SU-DHL-6 (cell line): ENCODE measurements around the gene CD247.
A peak's percentile ranks its signal among the peaks of the same experiment; 100 is the strongest.

Experiments
- H2AFZ ChIP-seq: fragments of 200-600 bp; sonication (generic); 2 replicates; pipeline ENCODE4 v1.6.1; 2014; ENCODE audit warnings: low read depth, mild to moderate bottlenecking, moderate library complexity, mixed read lengths, antibody characterized with exemption, low read length; ENCODE audit not compliant: severe bottlenecking
- H3F3A ChIP-seq: fragments of 200-600 bp; shearing (Covaris generic); 2 replicates; pipeline ENCODE4 v1.6.0; 2016; ENCODE audit warnings: antibody characterized with exemption, mild to moderate bottlenecking; ENCODE audit not compliant: insufficient read depth
- H3K27ac ChIP-seq: fragments of 200-600 bp; sonication (generic); 2 replicates; pipeline ENCODE4 v1.5.1; 2016; ENCODE audit warnings: low read depth, mild to moderate bottlenecking, low read length, moderate library complexity, mixed read lengths
- H3K27me3 ChIP-seq: fragments of 200-600 bp; sonication (generic), shearing (Covaris generic); 2 replicates; pipeline ENCODE4 v1.6.0; 2014; ENCODE audit warnings: mild to moderate bottlenecking, low read length
- H3K36me3 ChIP-seq: fragments of 200-600 bp; sonication (generic); 2 replicates; pipeline ENCODE4 v1.6.1; 2014; ENCODE audit warnings: mild to moderate bottlenecking, low read length, mixed read lengths
- H3K4me2 ChIP-seq: fragments of 300-600, 200-600 bp; shearing (Covaris generic), sonication (generic); 2 replicates; pipeline ENCODE4 v1.6.0; 2014; ENCODE audit warnings: low read length, low read depth, mild to moderate bottlenecking; ENCODE audit not compliant: poor library complexity, severe bottlenecking
- H3K4me3 ChIP-seq: fragments of 200-600 bp; sonication (generic); 2 replicates; pipeline ENCODE4 v1.5.1; 2014; ENCODE audit warnings: antibody characterized with exemption, low read length, mild to moderate bottlenecking, mixed read lengths; ENCODE audit not compliant: insufficient read depth, poor library complexity, severe bottlenecking
- H3K79me2 ChIP-seq: fragments of 200-600 bp; sonication (generic); 2 replicates; pipeline ENCODE4 v1.6.1; 2014; ENCODE audit warnings: mild to moderate bottlenecking, low read length, moderate library complexity; ENCODE audit not compliant: insufficient read depth
- H3K9ac ChIP-seq: fragments of 200-600 bp; sonication (generic); 2 replicates; pipeline ENCODE4 v1.7.0; 2014; ENCODE audit warnings: mild to moderate bottlenecking, low read length
- H3K9me2 ChIP-seq: fragments of 200-600 bp; sonication (generic); replicated peaks from 2 replicates; pipeline ENCODE4 v1.6.1; 2014; ENCODE audit warnings: low read length; ENCODE audit not compliant: insufficient read depth
- H3K9me3 ChIP-seq: fragments of 200-600 bp; sonication (generic); 2 replicates; pipeline ENCODE4 v1.6.1; 2014; ENCODE audit warnings: low read length, mixed read lengths; ENCODE audit not compliant: insufficient read depth
- H4K20me1 ChIP-seq: fragments of 200-600 bp; sonication (generic); 2 replicates; pipeline ENCODE4 v1.6.1; 2014; ENCODE audit warnings: low read depth, mild to moderate bottlenecking, antibody characterized with exemption, low read length, moderate library complexity, mixed read lengths
- CTCF ChIP-seq: fragments of 200-600 bp; sonication (generic); IDR thresholded peaks from one replicate; pipeline ENCODE4 v1.5.1; 2017; ENCODE audit warnings: antibody characterized with exemption, mild to moderate bottlenecking, low read length, moderate library complexity; ENCODE audit not compliant: insufficient read depth, poor library complexity, severe bottlenecking
- EZH2phosphoT487 ChIP-seq: fragments of 200-600 bp; sonication (generic), shearing (Covaris generic); conservative IDR thresholded peaks from 2 replicates; pipeline ENCODE4 v1.6.1; 2018; ENCODE audit warnings: mild to moderate bottlenecking, antibody characterized with exemption, low read length, moderate library complexity, mixed read lengths

Gene CD247

DNA sequence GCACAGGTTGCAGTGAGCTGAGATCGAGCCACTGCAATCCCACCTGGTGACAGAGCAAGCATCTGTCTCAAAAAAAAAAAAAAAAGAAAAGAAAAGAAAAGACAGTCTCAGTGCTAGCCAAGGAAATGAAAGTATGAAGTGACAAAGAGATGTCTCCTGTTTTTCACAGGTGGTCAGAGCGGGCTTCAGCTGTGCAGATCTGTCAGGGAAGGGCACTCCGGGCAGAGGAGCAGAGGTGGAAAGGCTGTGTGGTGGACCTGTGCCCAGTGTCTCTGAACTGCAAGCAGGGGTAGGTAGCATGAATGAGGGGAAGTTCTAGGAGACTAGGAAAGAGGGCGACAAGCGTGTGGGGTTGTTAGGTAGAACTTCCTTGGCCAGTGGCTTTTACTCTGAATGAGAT lies 67.5 kb downstream of the CD247 start:
- Histone ChIP-seq H3F3A (0 out of 2 replicates have a peak, but pooled peaks cover 3% of the 10 kb centered on the region), H3K9me3 (no peaks in the 10 kb centered on the region), H3K36me3 (no peaks in the 10 kb centered on the region), H3K9me2 (no peaks in the 10 kb centered on the region), H3K27ac (no peak overlapping the region), H4K20me1 (no peaks in the 10 kb centered on the region), H3K4me3 (no peak overlapping the region), H3K9ac (no peak overlapping the region), H3K79me2 (no peaks in the 10 kb centered on the region), H3K27me3 (no peaks in the 10 kb centered on the region), H2AFZ (no peak overlapping the region), H3K4me2 (no peak overlapping the region)
- TF ChIP-seq CTCF (no peak), EZH2phosphoT487 (no peak)

- H3K4me2 ChIP-seq: peak overlapping the region; percentile 12
Measured at GRCh38 chr1:167447521-167448136, 70.7 kb downstream of the CD247 start.

DNA sequence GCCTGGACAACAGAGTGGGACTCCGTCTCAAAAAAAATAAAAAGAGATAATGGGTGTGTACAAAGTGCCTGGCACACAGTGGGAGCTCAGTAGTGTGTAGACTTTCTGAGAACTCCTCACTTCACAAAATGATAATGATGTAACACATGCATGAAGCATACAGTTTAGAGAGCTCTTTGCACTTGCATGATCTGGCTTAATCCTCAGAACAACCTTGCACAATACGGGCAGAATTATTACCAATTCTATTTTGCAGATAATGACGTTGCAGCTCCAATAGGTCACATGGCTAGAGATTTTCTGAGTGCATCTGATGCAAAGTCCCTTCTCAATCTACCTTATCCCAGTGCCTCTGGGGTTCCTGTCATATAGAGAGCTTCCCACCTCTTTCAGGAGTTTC lies 71.4 kb downstream of the CD247 start:
- no peak overlapping the region for H3K4me2 ChIP-seq
- no peaks in the 10 kb centered on the region for H3K36me3 ChIP-seq
- no peak overlapping the region for H2AFZ ChIP-seq
- H3K27ac ChIP-seq: no peak overlapping the region
- H3K9ac ChIP-seq: no peak overlapping the region
- H4K20me1 ChIP-seq: no peaks in the 10 kb centered on the region
- H3K79me2 ChIP-seq: no peaks in the 10 kb centered on the region
- no peak overlapping the region for H3K4me3 ChIP-seq
- H3F3A ChIP-seq: no peaks in the 10 kb centered on the region
- no peaks in the 10 kb centered on the region for H3K27me3 ChIP-seq
- no peaks in the 10 kb centered on the region for H3K9me3 ChIP-seq
- no peak for TF ChIP-seq EZH2phosphoT487
- no peak for TF ChIP-seq CTCF
- H3K9me2 ChIP-seq: no peaks in the 10 kb centered on the region

More at GRCh38 chr1:167447521-167448136, 70.7 kb downstream of the CD247 start:
- H3K27ac ChIP-seq: no peak overlapping the region
- H3K79me2 ChIP-seq: no peaks in the 10 kb centered on the region
- no peaks in the 10 kb centered on the region for H3K9me3 ChIP-seq
- H3K27me3 ChIP-seq: no peaks in the 10 kb centered on the region
- H3K9me2 ChIP-seq: no peaks in the 10 kb centered on the region
- TF ChIP-seq EZH2phosphoT487: no peak
- TF ChIP-seq CTCF: no peak
- no peaks in the 10 kb centered on the region for H3F3A ChIP-seq
- no peaks in the 10 kb centered on the region for H3K36me3 ChIP-seq
- no peak overlapping the region for H3K9ac ChIP-seq
- no peaks in the 10 kb centered on the region for H4K20me1 ChIP-seq
- H2AFZ ChIP-seq: peak overlapping the region; percentile 52
- H3K4me3 ChIP-seq: no peak overlapping the region
